Measurements from ENCODE around the gene TGFBR3.

Gene TGFBR3

GRCh38 chr1:91806181-91806768, 79.7 kb downstream of the TGFBR3 start:
- peaks cover 11% of the 10 kb centered on the region; the same call in 1 of the 2 replicates for H3K4me1 ChIP-seq (ENCODE audit: control insufficient read depth, insufficient read depth, low read length)
- H3K36me3 ChIP-seq (ENCODE audit: control insufficient read depth in 2 of 2, insufficient read depth in 1 of 2, low read length in 2 of 2) = no peaks in the 10 kb centered on the region
- H3K9me3 ChIP-seq (ENCODE audit: control insufficient read depth, insufficient read depth, low read depth, low read length) = no peaks in the 10 kb centered on the region
- no peak overlapping the region for H3K4me3 ChIP-seq (ENCODE audit: low read depth, low read length)
- TF ChIP-seq ZNF548 (tag by site-specific recombination; IDR thresholded peaks at IDR 0.05) (no peak), ZBTB44 (tag by site-specific recombination; IDR thresholded peaks at IDR 0.05) (peak; percentile 51; the same call in 1 of the 2 replicates), ZBTB21 (tag by site-specific recombination; IDR thresholded peaks at IDR 0.05) (no peak), SP7 (tag by site-specific recombination; IDR thresholded peaks at IDR 0.05) (peak; percentile 31; the same call in 1 of the 2 replicates)
- CTCF ChIA-PET = interaction anchor here (1.1 kb wide), 2 partner anchors 9 to 10 kb away, joined by 3 read pairs; no protein-coding TSS in a partner anchor
- POLR2A ChIA-PET = interaction anchor here (1.2 kb wide), 1 partner anchor 80 kb away, joined by 4 read pairs; the partner anchor contains the start of gene TGFBR3
- no peak overlapping the region for H3K27ac ChIP-seq (ENCODE audit: extremely low read depth, low read depth, low read length)

- H3K9me3 ChIP-seq (ENCODE audit: control insufficient read depth, insufficient read depth, low read depth, low read length) = no peaks in the 10 kb centered on the region
- no peak for TF ChIP-seq ZNF530 (tag by site-specific recombination; IDR thresholded peaks at IDR 0.05; ENCODE audit: low read depth)
- peak; percentile 86 for TF ChIP-seq ZIC2 (tag by site-specific recombination; IDR thresholded peaks at IDR 0.05)
- peak; percentile 55 for TF ChIP-seq GLIS1 (tag by site-specific recombination; IDR thresholded peaks at IDR 0.05)
- TF ChIP-seq CTCF (tag by site-specific recombination; IDR thresholded peaks at IDR 0.05) = peak; percentile 11; the same call in 1 of the 2 replicates
- TF ChIP-seq GLIS2 (tag by site-specific recombination; IDR thresholded peaks at IDR 0.05) = peak; percentile 55
- peak; percentile 44 for TF ChIP-seq ZNF341 (tag by site-specific recombination; IDR thresholded peaks at IDR 0.05; ENCODE audit: low read depth)
- TF ChIP-seq ZEB2 (tag by site-specific recombination; IDR thresholded peaks at IDR 0.05) = no peak
- TF ChIP-seq PRDM10 (tag by site-specific recombination; IDR thresholded peaks at IDR 0.05) = 0 out of 2 replicates have a peak, but pooled peaks have one; percentile 8
- no peak for TF ChIP-seq ZNF138 (tag by site-specific recombination; IDR thresholded peaks at IDR 0.05; ENCODE audit: borderline replicate concordance)
- H3K36me3 ChIP-seq (ENCODE audit: control insufficient read depth in 2 of 2, insufficient read depth in 1 of 2, low read length in 2 of 2) = no peaks in the 10 kb centered on the region
- H3K4me1 ChIP-seq (ENCODE audit: control insufficient read depth, insufficient read depth, low read length) = peaks cover 11% of the 10 kb centered on the region; the same call in 1 of the 2 replicates
- no peak overlapping the region for H3K4me3 ChIP-seq (ENCODE audit: low read depth, low read length)
- ChIA-PET POLR2A (no interaction called here), CTCF (interaction anchor here (1.2 kb wide), 1 partner anchor 66 kb away, joined by 3 read pairs; no protein-coding TSS in a partner anchor)
- H3K27ac ChIP-seq (ENCODE audit: extremely low read depth, low read depth, low read length) = no peak overlapping the region; the same call in 1 of the 2 replicates
Observed at GRCh38 chr1:91805311-91805801, 80.6 kb downstream of the TGFBR3 start.
